Hippocampal formation (tissue), 2 donors: ENCODE measurements around the gene AUTS2.
A peak's percentile ranks its signal among the peaks of the same experiment; 100 is the strongest.
"Not testable (repeated sequence)": the region's sequence is repeated elsewhere in the genome, so short reads cannot be mapped to it uniquely, and the experiment has no call there.

ENCODE experiments used
- DNase-seq, 2 donors: peaks; one replicate each; lab custom pipeline; 2025; lab: John Stamatoyannopoulos, UW

Gene AUTS2

DNA sequence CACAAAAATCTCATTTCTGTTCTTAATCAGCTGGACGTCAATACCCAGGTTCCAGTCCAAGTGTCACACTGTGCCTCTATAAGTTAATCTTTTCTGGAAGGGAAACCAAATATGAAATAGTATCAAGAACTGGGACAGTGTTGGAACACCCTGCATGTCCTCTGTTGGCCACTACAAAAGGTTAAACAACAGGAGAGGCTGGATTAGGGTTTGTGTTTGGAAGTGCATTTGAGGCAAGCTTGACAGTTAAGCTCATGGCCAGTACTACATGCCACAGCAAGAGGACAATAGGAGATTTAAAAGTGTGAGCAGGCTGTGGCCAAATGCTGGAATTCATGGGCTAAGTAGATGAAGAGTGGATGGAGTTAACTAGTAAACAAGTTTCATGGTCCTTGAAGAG, 751.5 kb downstream of the AUTS2 start:
- no peak for DNase-seq

DNA sequence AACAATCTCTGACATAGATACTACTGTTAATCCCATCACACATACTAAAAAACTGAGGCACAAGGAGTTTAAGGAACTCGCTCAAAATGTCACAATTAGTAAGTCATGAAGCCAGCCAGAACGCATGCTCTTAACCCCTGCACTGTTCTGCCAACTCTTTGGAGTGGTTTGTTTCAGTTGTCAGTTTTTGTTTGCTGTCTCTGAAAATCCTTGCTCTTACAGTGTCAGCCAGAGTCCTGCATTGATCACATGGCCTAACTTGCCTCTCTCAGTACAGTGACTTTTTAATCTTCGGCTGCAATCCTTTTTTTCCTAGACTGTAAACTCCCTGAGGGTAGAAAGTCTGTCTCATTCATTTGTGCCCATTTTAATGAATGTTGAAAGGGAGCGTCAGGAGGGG, 753.8 kb downstream of the AUTS2 start:
- no peak for DNase-seq

DNA sequence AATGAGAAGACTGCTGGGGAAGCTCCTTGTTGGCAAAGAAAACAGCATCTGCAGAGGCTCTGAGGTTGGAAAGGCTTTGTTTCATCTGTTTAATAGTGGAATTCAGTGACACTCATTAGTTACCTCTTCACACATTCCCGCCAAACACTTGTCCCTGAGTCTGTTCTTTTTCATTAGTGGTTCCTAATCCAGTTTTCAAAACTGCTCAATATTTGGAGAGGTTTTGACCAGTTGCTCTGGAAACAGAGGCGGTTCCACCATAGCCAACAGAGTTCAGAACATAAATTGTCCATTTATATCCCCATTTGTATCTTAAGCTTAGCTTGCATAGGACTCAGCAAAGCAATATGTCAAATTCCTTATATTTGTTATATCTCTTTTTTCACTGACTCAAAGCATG, 754.6 kb downstream of the AUTS2 start:
- DNase-seq = no peak

DNA sequence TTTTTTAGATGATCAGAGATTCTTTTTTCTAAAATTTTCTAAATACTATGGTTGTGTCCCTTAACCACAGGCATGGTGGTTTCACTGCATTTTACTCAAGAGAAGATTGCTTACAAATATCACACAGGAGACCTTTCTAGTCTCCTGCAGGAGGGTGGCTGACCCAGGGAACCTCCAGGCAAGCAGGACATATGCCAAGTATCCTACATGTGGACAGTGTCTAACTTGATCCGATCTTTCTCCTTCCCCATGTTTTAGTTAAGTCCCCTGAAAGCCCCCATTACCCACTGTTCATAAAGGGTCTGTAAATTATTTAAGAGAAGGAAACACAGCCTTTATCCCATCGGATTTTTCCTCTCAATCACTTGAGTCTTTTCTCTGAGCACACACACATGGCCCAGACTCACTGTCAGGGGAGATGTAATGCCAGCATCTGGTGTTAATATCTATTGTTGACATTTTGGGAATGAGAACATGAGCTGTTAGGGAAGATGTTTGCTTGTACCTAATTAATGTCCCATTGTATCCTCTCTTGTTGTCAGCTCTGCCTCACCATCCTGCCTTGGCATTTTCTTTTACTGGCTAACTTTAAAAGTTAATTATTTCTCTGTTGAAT, 755.2 kb downstream of the AUTS2 start:
- DNase-seq = no peak

DNA sequence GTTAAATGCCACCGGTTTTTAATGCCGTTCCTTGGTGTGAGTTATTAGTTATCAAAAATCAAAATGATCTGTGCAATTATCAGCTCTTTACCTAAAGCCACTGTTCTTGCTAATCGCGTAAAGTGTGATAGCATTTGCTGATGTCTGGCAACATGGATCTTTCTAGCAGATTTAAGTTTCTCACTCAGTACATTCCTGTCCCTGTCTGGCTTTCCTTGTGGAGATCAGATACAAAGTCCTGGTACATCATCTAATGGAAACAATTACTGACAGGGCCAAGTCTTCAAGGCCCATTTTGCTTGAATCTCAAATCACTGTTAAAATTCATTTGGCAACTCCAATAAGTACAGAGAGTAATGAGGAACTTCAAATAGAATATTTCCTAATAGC, 755.7 kb downstream of the AUTS2 start:
- DNase-seq = no peak

DNA sequence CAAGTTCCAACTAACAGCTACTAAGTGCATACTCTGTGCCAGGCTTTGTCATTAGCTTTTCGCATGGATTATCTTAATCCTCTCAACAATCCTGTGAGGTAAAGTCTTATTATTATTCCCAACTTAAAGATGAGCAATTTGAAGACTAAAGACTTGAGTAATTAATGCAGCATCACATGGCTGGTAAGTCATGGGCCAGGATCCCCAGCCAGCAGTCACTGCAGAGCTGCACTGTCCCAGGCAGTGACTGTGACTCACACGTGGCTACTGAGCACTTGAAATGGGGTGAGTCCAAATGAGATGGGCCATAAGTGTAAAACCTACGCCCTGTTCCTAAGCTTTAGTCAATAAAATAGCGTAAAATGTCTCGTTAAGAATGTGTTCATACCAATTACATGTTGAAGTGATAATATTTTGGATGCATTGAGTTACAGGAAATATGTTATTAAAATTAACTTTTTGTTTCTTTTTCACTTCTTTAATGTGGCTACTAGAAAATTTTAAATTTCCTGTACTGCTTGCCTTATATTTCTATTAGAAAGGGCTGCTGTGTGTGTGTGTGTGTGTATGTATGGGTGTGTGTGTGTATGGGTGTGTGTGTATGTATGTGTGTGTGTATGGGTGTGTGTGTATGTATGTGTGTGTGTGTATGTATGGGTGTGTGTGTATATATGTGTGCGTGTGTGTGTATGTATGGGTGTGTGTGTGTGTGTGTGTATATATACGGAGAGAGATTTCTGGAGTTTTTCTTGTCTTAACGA, 756.3 kb downstream of the AUTS2 start:
- no peak for DNase-seq

DNA sequence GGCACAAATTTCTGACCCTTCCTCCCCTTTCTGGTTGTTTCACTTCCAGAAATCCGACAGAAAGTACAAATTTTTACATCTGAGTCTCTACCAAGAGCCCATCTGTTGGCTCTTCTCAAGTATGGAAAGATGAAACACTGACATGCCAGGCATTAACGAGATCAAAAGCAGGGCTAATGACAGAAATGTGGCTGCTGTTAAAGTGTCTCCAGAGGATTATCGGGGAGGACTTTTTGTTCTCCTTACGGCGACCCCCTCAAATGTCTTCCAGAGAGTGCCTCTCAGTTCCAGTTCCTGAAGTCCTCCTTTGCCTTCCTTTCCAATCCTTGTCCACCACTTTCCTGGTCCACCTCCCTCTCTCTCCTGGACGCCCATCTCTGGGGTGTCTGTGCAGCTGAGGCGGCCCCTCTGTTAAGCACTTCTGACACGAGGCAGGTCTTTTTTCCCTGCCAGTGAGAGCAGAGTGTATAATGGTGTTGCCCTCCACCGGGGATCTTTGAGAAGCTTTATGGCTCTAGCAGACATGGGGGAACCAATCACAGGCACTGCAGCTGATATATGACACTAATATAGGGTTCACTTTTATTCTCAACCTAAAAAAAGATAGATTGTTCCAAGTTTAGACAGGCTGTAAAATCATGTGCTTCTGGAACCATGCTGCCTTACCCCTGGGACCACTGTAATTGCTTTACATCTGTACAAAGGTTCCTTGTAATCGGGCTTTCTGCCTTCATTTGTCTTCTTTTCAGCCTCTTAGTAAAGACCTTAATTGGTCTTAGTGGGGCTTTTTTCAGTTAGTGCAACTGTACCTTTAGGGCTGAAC, 757.1 kb downstream of the AUTS2 start:
- no peak for DNase-seq

DNA sequence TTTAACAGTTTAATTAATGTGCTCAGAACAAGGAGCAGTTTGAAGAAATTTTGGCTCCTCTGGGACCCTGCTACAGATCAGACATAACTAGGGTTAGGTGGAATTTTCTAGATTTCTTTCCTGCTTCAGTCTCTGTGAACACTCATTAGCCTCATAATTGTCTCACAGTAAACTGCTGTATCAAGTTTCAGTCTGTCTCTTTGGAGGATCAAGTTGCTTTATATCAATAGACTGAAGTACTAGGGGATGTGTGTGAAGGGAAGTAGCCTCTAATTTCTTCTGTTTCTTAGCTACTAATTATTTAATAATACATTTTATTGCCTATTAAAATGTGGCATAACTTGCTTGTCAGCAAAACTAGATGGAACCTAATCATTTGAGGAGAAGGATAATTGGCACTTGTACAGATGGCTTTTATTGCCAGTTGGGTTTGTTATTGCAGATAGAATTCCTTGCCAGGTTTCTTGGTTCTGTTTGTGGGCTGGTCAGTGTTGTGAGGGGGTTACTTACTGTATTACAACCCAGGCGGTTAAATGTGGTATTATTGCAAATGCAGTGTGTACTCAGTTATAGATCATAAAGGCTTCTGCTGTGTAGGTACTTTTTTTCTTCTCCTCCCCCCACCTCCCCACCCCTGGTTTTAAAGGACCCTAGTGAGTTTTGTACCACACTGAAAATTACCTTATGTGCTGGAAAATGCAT, 758.0 kb downstream of the AUTS2 start:
- DNase-seq = no peak

DNA sequence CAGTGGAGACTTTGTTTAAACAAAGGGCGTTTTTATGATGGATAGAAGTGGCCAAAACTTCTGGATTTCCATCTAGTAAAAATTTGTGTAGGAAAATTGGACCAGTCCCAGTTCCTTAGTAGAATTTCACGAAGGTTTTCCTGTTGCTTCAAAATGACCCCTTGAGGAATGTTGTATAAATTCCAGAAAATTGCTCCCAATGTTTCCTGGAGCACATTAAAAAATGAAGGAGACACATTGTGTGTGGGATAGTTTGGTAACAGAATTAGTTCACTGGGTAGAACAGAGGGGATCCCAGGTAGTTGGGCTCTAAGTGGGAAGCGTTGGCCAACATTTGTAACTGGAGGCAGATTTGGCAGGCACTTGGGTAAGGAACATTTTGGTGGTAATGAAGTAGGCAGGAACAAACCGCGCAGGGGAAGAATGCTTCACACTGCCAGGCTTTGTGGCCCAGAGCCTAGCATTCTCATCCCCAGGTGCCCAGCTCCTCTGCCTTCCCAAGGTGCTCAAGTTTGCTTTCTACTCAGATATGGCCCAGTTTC, 758.6 kb downstream of the AUTS2 start:
- DNase-seq = peak in 1 of 2 donors; percentile 8

DNA sequence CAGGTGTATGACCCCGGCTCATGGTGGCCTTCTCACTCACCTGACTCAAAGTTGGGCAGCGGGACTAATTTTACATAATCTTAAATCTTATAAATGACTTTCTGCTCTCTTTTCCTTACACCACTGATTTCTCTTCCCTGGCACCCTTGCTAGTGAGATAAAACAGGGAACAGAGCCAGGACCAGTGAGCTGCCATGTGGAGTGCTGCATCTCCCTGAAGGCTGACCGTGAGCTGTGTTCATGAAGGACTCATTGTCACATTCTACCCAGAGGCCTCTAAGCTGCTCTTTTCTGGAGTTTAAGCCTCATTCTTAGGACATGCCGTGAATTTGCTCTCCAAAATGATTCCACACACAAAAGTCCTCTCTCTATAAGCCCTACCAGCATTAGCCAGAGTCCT, 762.3 kb downstream of the AUTS2 start:
- peak; percentile 5 to 6 for DNase-seq

DNA sequence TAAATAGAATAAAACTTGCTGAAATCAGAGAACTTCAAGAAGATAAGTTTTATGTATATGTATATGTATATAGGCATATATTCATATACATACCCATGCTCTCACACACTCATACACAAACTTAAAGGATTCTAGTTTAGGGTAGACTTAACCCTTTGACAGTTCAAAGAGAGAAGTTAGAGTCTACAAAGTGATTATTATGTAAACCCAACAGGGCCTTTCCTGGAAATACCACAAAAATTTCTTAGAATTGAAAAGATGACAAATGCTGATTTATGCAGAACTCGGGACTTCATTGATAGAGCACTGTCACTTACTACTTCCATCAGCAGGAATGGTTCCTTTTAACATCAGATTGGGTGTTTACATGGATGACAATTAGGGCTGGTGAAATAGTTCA, 763.5 kb downstream of the AUTS2 start:
- DNase-seq = no peak

DNA sequence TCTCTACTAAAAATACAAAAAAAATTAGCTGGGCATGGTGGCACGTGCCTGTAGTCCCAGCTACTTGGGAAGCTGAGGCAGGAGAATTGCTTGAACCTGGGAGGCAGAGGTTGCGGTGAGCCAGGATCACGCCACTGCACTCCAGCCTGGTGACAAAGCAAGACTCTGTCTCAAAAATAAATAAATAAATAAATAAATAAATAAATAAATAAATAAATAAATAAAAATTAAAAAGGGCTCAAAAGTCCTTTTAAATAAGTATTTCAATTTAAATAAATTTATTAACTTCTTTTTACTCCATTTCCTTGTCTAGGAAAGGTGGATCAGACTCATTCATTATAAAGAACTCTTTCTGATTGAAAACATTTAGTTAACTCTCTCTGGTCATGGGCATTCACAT, 766.1 kb downstream of the AUTS2 start:
- not testable (repeated sequence) for DNase-seq

DNA sequence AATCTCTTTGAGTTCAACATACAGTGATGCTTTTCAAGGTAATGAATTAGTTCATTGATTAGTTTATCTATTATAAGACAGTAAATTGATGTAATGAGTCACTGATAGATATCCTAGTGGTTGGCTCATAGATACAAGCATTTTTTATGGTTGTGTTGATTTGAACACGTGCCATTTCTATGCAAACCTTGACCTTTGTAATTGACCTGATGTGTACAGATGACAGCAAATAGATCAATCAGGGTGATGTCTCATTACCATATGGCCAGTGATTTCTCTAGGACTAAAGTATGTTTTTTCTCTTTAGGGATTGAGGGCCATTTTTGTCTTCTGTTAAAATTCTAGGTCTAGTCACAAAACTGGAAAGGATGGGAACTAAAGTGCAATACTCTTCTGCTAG, 773.4 kb downstream of the AUTS2 start:
- no peak for DNase-seq

DNA sequence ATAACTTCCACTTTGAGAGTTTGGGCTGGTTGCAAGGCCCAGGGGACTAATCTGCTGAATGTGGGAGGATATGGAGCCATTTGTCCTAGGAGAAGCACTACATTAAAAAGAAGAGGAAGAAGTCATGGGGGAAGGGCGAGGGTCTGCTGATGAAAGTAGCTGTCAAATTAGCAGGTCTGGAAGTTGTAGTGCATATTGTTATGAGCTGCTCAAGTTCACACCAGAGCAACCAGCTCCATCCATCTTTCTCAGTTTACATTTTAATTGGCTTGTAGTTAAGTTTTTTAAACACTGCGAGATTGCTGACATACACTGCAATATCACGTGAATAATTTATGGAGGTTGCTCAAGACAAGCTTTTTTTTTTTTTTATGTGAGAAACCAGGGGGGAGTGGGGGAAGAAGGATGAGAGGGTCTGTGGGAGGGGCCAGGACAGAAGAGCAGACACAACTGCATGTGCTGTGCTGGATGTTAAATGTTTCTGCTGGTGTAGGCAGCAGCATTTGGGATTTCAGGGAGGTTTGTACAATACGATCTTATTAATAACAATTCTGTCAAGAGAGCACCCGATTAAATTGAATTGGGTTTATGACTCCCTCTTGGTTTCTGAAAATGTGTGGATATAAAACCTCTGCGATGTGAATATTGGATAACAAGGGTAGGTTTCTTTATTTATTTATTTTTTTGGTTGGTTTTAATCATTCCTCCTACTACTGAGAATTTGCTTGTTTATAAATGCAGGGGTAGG, 774.7 kb downstream of the AUTS2 start:
- DNase-seq = no peak

DNA sequence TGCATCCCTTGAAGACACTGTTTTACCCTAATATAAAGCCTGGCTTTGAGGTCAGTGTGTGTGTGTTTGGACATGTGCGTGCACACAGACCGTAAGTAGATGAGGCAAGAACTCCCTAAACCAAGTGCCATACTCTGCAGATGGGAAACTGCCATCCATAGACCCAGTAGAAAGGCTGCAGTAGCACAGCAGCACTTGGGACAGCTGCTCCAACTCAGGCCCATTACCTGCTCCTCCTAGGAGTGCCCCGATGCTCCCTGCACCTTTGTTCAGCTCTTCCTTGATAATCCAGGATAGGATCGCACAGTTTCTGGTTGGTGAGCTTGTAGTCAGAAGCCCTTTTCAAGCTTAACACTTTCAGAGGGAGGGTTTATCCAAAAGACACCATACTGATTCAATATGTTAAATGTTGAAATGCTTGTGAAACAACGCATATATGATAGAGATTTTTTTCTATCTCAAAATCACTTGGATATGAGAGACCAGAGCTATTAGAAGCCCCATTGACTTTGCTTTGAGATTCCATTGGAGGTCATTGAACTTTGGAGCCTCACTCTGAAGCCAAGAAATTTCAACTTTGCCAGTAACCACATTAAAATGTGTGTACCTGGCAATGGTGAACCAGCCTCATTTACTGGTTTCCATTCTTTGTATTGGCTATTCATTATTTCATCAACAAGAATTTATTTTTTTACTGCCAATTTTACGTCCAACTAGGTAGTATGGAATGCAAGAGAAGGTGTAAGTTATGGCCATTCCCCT, 776.7 kb downstream of the AUTS2 start:
- no peak for DNase-seq

DNA sequence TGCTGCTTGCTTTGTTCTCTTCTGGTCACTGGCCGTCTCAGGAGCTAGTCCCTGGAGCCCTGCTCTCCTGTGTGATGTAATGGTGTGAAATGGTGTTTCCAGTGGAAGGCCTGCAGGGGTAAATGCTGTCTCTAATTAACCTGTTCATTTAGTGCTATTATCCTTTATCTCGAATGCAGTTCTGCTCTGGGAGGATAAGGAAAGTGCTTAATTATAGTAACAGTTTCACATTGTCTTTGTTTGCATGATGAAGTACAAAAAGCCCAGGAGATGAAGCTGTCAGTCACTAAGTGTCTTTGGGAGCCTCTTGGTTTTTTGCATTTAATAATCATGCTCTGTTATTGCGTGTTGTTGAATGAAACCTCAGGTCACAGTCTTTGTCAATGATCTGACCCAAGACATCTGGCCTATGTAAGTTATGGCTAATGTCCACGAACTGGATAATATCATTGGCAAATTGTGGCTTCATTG, 778.3 kb downstream of the AUTS2 start:
- no peak for DNase-seq

DNA sequence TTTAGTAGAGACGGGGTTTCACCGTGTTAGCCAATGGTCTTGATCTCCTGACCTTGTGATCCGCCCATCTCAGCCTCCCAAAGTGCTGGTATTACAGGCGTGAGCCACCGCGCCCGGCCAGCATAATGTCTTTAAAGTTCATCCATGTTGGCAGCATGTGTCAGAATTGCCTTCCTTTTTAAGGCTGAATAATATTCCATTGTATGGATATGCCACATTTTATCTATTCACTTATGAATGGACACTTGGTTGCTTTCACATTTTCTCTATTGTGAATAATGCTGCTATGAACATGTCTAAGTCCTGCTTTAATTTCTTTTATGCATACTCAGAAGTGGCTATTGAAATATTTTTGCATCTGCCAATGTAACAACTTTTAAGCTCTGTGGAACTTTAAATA, 779.7 kb downstream of the AUTS2 start:
- no peak for DNase-seq

DNA sequence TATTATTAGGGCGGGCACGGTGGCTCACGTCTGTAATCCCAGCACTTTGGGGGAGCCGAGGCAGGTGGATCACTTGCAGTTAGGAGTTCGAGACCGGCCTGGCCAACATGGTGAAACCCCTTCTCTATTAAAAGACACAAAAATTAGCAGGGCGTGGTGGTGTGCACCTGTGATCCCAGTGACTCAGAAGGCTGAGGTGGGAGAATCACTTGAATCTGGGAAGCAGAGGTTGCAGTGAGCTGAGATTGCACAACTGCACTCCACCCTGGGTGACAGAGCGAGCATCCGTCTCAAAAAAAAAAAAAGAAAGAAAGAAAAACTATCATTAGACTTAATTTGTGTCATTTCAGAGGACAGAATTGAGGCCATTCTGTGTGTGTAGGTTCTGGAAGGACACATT, 780.9 kb downstream of the AUTS2 start:
- no peak for DNase-seq

DNA sequence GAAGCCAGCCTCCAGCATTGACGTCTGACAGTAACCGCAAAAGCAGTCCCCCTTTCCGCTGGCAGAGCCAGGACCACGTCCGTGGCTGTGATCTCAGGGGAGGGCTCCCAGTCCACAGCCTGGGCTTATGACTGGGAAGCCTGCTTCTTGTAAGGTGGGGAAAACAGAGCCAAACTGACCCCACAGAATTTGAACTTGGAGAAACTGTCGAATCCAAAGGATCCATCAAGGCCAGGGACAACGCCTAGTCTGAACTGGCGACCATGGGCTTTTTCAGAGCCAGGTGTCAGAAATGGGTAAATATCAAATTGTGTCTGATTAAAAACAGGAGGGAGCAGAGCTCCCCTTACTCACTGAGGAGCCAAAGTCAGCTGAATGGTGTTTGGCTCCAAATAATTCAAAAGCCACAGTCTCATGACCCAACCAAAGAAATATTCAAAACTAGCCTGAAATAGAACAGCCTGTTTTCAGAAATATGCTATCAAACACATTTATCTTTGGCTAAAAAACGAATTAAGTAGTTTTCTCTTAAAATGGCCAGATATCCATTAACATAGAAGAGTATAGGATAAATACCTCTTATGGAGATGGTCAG, 782.2 kb downstream of the AUTS2 start:
- DNase-seq = no peak
